Neutrophil (primary cell): ENCODE data around the gene ARID4B.
"Not testable (repeated sequence)": the region's sequence is repeated elsewhere in the genome, so short reads cannot be mapped to it uniquely, and the experiment has no call there.

Experiments
- H3K27ac ChIP-seq: fragments of 200-600 bp; sonication (generic); 2 replicates; pipeline ENCODE4 v1.5.1; 2016; ENCODE audit warnings: mild to moderate bottlenecking, moderate library complexity
- H3K27me3 ChIP-seq: fragments of 200-600 bp; sonication (generic); 2 replicates; pipeline ENCODE4 v1.6.0; 2016; ENCODE audit warnings: mild to moderate bottlenecking
- H3K36me3 ChIP-seq: fragments of 200-600 bp; sonication (generic); 2 replicates; pipeline ENCODE4 v1.5.1; 2017
- H3K4me1 ChIP-seq, 2 experiments: fragments of 200-600 bp in 1 of 2; sonication (generic) in 1 of 2; 1 replicate in 1 of 2; 2 replicates in 1 of 2; pipeline versions ENCODE4 v1.5.1 to v1.6.1; 2013 to 2016; ENCODE audit warnings: low read depth in 1 of 2, low read length in 1 of 2, mild to moderate bottlenecking in 1 of 2, moderate library complexity in 1 of 2; ENCODE audit not compliant: control insufficient read depth in 1 of 2, insufficient read depth in 1 of 2
- H3K4me3 ChIP-seq, 2 experiments: fragments of 200-600 bp in 1 of 2; sonication (generic) in 1 of 2; 1 replicate in 1 of 2; 2 replicates in 1 of 2; pipeline ENCODE4 v1.5.1; 2013 to 2016; ENCODE audit warnings: low read depth in 1 of 2, low read length in 1 of 2, mild to moderate bottlenecking in 1 of 2, moderate library complexity in 1 of 2
- H3K9me3 ChIP-seq: fragments of 200-600 bp; sonication (generic); 2 replicates; pipeline ENCODE4 v1.5.1; 2016
- TF ChIP-seq, protein P1 (sequence below): fragments of 200-600 bp; sonication (generic); IDR thresholded peaks from 2 replicates; pipeline ENCODE4 v1.5.1; 2016; ENCODE audit warnings: antibody characterized with exemption

ARID4B gene

DNA sequence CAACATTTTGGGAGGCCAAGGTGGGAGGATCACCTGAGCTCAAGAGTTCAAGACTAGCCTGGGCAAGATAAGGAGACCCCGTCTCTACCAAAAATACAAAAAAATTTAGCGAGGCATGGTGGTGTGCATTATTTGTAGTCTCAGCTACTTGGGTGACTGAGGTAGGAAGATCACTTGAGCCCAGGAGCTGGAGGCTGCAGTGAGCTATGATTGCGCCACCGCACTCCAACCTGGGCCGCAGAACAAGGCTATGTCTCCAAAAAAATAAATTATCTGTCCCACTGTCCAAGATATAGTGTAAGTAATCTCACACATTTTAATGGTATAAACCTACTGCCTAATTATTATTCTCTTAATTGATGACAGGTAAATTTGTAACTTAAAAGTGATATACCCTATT, 12.8 kb downstream of the ARID4B start:
- no peak overlapping the region for H3K4me3 ChIP-seq
- peaks cover 6 to 11% of the 10 kb centered on the region in 2 experiments for H3K4me1 ChIP-seq
- H3K27me3 ChIP-seq, result no peaks in the 10 kb centered on the region
- no peak overlapping the region for H3K27ac ChIP-seq
- H3K36me3 ChIP-seq, result peaks cover 17% of the 10 kb centered on the region
- no peaks in the 10 kb centered on the region for H3K9me3 ChIP-seq
- TF ChIP-seq, protein P1, sequence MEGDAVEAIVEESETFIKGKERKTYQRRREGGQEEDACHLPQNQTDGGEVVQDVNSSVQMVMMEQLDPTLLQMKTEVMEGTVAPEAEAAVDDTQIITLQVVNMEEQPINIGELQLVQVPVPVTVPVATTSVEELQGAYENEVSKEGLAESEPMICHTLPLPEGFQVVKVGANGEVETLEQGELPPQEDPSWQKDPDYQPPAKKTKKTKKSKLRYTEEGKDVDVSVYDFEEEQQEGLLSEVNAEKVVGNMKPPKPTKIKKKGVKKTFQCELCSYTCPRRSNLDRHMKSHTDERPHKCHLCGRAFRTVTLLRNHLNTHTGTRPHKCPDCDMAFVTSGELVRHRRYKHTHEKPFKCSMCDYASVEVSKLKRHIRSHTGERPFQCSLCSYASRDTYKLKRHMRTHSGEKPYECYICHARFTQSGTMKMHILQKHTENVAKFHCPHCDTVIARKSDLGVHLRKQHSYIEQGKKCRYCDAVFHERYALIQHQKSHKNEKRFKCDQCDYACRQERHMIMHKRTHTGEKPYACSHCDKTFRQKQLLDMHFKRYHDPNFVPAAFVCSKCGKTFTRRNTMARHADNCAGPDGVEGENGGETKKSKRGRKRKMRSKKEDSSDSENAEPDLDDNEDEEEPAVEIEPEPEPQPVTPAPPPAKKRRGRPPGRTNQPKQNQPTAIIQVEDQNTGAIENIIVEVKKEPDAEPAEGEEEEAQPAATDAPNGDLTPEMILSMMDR, result no peak

DNA sequence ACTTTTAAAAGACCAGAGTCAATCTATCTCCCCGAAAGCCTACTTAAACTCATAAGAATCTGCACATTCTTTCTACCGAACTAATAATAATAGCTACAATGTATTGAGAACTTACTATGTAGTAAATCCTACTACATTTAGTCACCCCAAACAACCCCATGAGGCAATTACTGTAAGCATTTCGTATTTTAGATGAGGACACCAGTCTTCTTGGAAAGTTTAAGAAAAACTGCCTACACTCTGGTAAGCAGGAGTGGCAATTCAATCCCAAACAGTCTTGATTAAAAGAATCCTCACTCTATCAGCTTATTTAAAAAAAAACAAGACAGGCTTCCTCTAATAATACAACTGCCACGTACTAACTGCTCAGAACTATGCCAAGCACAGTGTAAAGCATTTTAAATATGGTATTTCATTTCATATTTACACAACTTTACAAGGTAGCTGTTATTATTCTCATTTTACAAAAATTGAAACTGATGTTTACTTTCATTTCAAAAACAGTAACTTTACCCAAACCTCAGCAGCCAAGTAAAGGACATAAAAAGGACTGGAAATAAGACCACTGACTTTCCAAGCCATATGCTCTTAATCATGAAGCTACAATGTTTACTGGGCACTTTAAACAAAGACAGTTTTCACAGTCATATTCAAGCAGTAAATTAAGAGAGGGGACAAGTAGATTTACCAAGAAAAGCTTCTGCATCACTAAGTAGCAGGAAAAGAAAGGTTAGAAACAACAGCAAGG, 13.9 kb downstream of the ARID4B start:
- no peak overlapping the region for H3K4me3 ChIP-seq
- H3K4me1 ChIP-seq, result peaks cover 6 to 11% of the 10 kb centered on the region in 2 experiments
- H3K9me3 ChIP-seq, result no peaks in the 10 kb centered on the region

DNA sequence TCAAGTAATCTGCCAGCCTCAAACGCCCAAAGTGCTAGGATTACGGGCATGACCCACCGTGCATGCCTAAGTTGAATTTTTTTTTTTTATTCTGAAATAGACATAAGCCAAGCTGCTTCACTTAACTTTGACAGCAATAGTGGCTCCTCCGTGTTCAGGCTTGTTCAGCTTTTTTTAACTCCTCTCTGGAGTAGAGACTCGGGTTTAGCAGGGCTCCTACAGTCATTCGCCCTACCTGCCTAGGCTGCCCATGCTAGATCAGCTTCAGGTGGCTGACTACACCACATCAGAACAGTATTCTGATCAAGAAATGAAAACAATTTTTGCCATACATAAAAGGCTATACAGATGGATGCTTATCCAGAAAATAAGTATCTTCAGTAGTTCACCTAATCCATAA, 14.7 kb downstream of the ARID4B start:
- H3K36me3 ChIP-seq, result peaks cover 1% of the 10 kb centered on the region
- H3K4me3 ChIP-seq, result no peak overlapping the region
- H3K27ac ChIP-seq, result no peak overlapping the region
- H3K27me3 ChIP-seq, result no peaks in the 10 kb centered on the region
- TF ChIP-seq, protein P1, result no peak
- no peaks in the 10 kb centered on the region for H3K9me3 ChIP-seq
- H3K4me1 ChIP-seq, result peaks cover 6 to 11% of the 10 kb centered on the region in 2 experiments

More for the DNA sequence above, 13.9 kb downstream of the ARID4B start:
- H3K27me3 ChIP-seq, result no peaks in the 10 kb centered on the region
- H3K36me3 ChIP-seq, result peaks cover 10% of the 10 kb centered on the region
- TF ChIP-seq, protein P1, result no peak
- peak overlapping the region; percentile 12 for H3K27ac ChIP-seq

DNA sequence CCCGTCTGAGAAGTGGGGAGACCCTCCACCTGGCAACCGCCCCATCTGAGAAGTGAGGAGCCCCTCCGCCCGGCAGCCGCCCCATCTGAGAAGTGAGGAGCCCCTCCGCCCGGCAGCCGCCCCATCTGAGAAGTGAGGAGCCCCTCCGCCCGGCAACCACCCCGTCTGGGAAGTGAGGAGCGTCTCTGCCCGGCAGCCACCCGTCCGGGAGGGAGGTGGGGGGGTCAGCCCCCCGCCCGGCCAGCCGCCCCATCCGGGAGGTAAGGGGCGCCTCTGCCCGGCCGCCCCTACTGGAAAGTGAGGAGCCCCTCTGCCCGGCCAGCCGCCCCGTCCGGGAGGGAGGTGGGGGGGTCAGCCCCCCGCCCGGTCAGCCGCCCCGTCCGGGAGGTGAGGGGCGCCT, 18.8 kb downstream of the ARID4B start:
- H3K27me3 ChIP-seq, H3K36me3 ChIP-seq, H3K4me3 ChIP-seq, H3K27ac ChIP-seq, H3K9me3 ChIP-seq: not testable (repeated sequence)
- H3K4me1 ChIP-seq, result peaks cover 0 to 13% of the 10 kb centered on the region in 2 experiments

DNA sequence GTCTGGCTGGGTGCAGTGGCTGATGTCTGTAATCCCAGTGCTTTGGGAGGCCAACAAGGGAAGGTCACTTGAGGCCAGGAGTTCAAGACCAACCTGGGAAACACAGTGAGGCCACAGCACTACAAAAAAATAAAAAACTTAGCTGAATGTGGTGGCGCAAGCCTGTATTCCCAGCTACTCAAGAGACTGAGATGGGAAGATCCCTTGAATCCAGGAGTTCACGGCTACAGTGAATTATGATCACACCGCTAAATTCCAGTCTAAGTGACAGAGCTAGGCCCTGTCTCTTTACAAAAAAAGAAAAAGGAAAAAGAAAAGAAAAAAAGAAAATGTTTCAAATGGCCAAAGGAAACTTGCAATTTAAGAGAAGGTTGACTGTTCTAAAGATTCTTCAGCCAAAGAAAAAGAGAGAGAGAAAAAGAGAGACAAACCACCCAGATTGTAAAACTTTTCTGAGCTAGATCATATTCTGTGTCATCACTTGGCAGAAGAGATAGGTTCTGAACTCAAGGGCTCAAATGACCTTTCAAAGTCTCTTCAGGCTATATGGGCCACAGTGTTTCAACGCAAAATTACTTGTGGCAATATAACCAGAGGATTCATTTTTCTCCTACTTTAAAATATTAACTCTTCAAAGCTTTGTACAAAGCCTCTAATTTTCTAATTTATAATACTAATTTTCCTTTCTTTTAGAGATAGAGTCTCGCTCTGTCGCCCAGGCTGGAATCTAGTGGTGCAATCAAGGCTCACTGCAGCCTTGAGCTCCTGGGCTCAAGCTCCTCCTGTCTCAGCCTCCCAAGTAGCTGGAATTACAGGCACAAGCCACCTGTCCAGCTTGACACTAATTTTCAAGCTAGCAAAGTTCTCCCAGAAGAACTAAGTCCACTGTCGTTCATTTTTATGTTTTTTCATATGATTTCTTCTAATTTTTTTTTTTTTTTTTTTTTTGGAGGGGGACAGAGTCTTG, 20.5 kb downstream of the ARID4B start:
- H3K4me1 ChIP-seq, result peaks cover 0 to 13% of the 10 kb centered on the region in 2 experiments

More for the DNA sequence above, 20.5 kb downstream of the ARID4B start:
- Histone ChIP-seq H3K4me3 (no peak overlapping the region), H3K9me3 (no peaks in the 10 kb centered on the region), H3K27ac (no peak overlapping the region), H3K27me3 (no peaks in the 10 kb centered on the region), H3K36me3 (no peaks in the 10 kb centered on the region)
- TF ChIP-seq, protein P1, result no peak
